GM10266 (cell line): ENCODE data around the gene NARS2.
"Not testable (repeated sequence)": the region's sequence is repeated elsewhere in the genome, so short reads cannot be mapped to it uniquely, and the experiment has no call there.

Experiments
- DNase-seq: peaks from one replicate; pipeline ENCODE4 v3.0.0; 2012; ENCODE audit errors: extremely low spot score
- CTCF ChIP-seq: IDR thresholded peaks from 2 replicates; pipeline ENCODE4 v1.5.1; 2012; ENCODE audit warnings: mild to moderate bottlenecking, low read depth; ENCODE audit not compliant: control insufficient read depth, insufficient read depth; ENCODE audit errors: missing control alignments

Gene NARS2

GRCh38 chr11:78574386-78575381, at the start of gene NARS2:
Gene NARS2, minus strand, starts transcription at chr11:78574864. Its CDS starts 376 bp downstream, at chr11:78574488.
- peak; percentile 94 for DNase-seq
- no peak for TF ChIP-seq CTCF

GRCh38 chr11:78622666-78623065, 48.0 kb upstream of the NARS2 start:
- DNase-seq = no peak
- TF ChIP-seq CTCF = no peak

- TF ChIP-seq CTCF = no peak
- no peak for DNase-seq
Observed at GRCh38 chr11:78620159-78620558, 45.5 kb upstream of the NARS2 start.

GRCh38 chr11:78615724-78616123, 41.1 kb upstream of the NARS2 start:
- no peak for TF ChIP-seq CTCF
- DNase-seq = no peak

GRCh38 chr11:78613378-78613813, 38.7 kb upstream of the NARS2 start:
- DNase-seq = no peak
- no peak for TF ChIP-seq CTCF

GRCh38 chr11:78612721-78613377, 38.2 kb upstream of the NARS2 start:
- DNase-seq = no peak
- TF ChIP-seq CTCF = no peak

GRCh38 chr11:78609321-78609720, 34.7 kb upstream of the NARS2 start:
- DNase-seq = not testable (repeated sequence)
